ENCODE results near the gene GATA6.

GRCh38 chr18:22153428-22153827 lies 16.0 kb upstream of the GATA6 start:
- no peak for TF ChIP-seq POLR2A (IDR thresholded peaks at IDR 0.05; ENCODE audit: extremely low read depth, insufficient read length)
- no peak for TF ChIP-seq CTCF (IDR thresholded peaks at IDR 0.05; ENCODE audit: low read depth, low read length)
